SH-SY5Y (cell line): ENCODE results near the gene MYO10.
A peak's percentile ranks its signal among the peaks of the same experiment; 100 is the strongest.

ENCODE experiments used
- GATA2 ChIP-seq: IDR thresholded peaks from 2 replicates; pipeline ENCODE4 v1.6.1; 2011; ENCODE audit warnings: mild to moderate bottlenecking, low read depth, low read length
- GATA3 ChIP-seq: IDR thresholded peaks from 2 replicates; pipeline ENCODE4 v1.6.1; 2011; ENCODE audit warnings: low read depth, mild to moderate bottlenecking, low read length, moderate library complexity

The MYO10 gene

GRCh38 chr5:16891033-16891432 lies 45.1 kb downstream of the MYO10 start:
- TF ChIP-seq GATA3 (no peak), GATA2 (no peak)

- TF ChIP-seq GATA2 (no peak), GATA3 (0 out of 2 replicates have a peak, but pooled peaks have one; percentile 2)
Observed at GRCh38 chr5:16889972-16890519, 46.0 kb downstream of the MYO10 start.

- TF ChIP-seq GATA3 (peak; percentile 53), GATA2 (peak; percentile 50; the same call in 1 of the 2 replicates)
Observed at GRCh38 chr5:16889203-16889971, 46.7 kb downstream of the MYO10 start.

GRCh38 chr5:16888694-16889124 lies 47.4 kb downstream of the MYO10 start:
- TF ChIP-seq GATA3, result no peak
- TF ChIP-seq GATA2, result no peak

- TF ChIP-seq GATA3 (no peak), GATA2 (no peak)
Observed at GRCh38 chr5:16886793-16887345, 49.2 kb downstream of the MYO10 start.

GRCh38 chr5:16886366-16886736 lies 49.7 kb downstream of the MYO10 start:
- no peak for TF ChIP-seq GATA2
- TF ChIP-seq GATA3, result no peak

- TF ChIP-seq GATA3, result no peak
- TF ChIP-seq GATA2, result no peak
Observed at GRCh38 chr5:16885635-16886365, 50.3 kb downstream of the MYO10 start.

- TF ChIP-seq GATA2, result no peak
- TF ChIP-seq GATA3, result no peak
Observed at GRCh38 chr5:16884595-16884994, 51.5 kb downstream of the MYO10 start.

GRCh38 chr5:16883806-16884205 lies 52.3 kb downstream of the MYO10 start:
- TF ChIP-seq GATA3 (no peak), GATA2 (no peak)

- TF ChIP-seq GATA3 (no peak), GATA2 (no peak)
Observed at GRCh38 chr5:16883176-16883575, 52.9 kb downstream of the MYO10 start.

- TF ChIP-seq GATA2 (no peak), GATA3 (no peak)
Observed at GRCh38 chr5:16881251-16881650, 54.8 kb downstream of the MYO10 start.

GRCh38 chr5:16880547-16880946 lies 55.5 kb downstream of the MYO10 start:
- TF ChIP-seq GATA2, result no peak
- TF ChIP-seq GATA3, result no peak

GRCh38 chr5:16879650-16880049 lies 56.4 kb downstream of the MYO10 start:
- TF ChIP-seq GATA2 (no peak), GATA3 (no peak)

- TF ChIP-seq GATA2 (no peak), GATA3 (no peak)
Observed at GRCh38 chr5:16879191-16879590, 56.9 kb downstream of the MYO10 start.
